DLD1 (cell line): ENCODE data around the gene MKLN1.
"Not testable (repeated sequence)": the region's sequence is repeated elsewhere in the genome, so short reads cannot be mapped to it uniquely, and the experiment has no call there.

ENCODE experiments used
- in situ Hi-C: cut with HindIII; loops from 2 replicates; pipeline ENCODE4 v1.10.0; 2017; ENCODE audit warnings: low sequenced_read_pairs

Gene MKLN1

GRCh38 chr7:131388126-131388525 is 60.5 kb downstream of the MKLN1 start:
- in situ Hi-C loops = no loop called here

- in situ Hi-C loops = no loop called here
Measured at GRCh38 chr7:131390275-131390674, 62.6 kb downstream of the MKLN1 start.

- in situ Hi-C loops = no loop called here
Measured at GRCh38 chr7:131391145-131391544, 63.5 kb downstream of the MKLN1 start.

GRCh38 chr7:131400681-131401176 is 73.1 kb downstream of the MKLN1 start:
- in situ Hi-C loops = no loop called here

GRCh38 chr7:131401194-131401593 is 73.5 kb downstream of the MKLN1 start:
- in situ Hi-C loops = no loop called here

- in situ Hi-C loops = no loop called here
Measured at GRCh38 chr7:131403322-131403721, 75.6 kb downstream of the MKLN1 start.

- in situ Hi-C loops = no loop called here
Measured at GRCh38 chr7:131404226-131404911, 76.7 kb downstream of the MKLN1 start.

GRCh38 chr7:131409129-131409766 is 81.6 kb downstream of the MKLN1 start:
- in situ Hi-C loops = no loop called here

- in situ Hi-C loops = no loop called here
Measured at GRCh38 chr7:131412031-131412430, 84.4 kb downstream of the MKLN1 start.

- in situ Hi-C loops = no loop called here
Measured at GRCh38 chr7:131413711-131414110, 86.0 kb downstream of the MKLN1 start.

- in situ Hi-C loops = no loop called here
Measured at GRCh38 chr7:131424219-131424822, 96.6 kb downstream of the MKLN1 start.

- in situ Hi-C loops = no loop called here
Measured at GRCh38 chr7:131425992-131426391, 98.3 kb downstream of the MKLN1 start.

- in situ Hi-C loops = not testable (repeated sequence)
Measured at GRCh38 chr7:131430826-131431225, 103.2 kb downstream of the MKLN1 start.

- in situ Hi-C loops = no loop called here
Measured at GRCh38 chr7:131431289-131431688, 103.6 kb downstream of the MKLN1 start.

- in situ Hi-C loops = no loop called here
Measured at GRCh38 chr7:131431756-131432155, 104.1 kb downstream of the MKLN1 start.

- in situ Hi-C loops = no loop called here
Measured at GRCh38 chr7:131436384-131436783, 108.7 kb downstream of the MKLN1 start.

- in situ Hi-C loops = no loop called here
Measured at GRCh38 chr7:131438969-131439368, 111.3 kb downstream of the MKLN1 start.

GRCh38 chr7:131443496-131443895 is 115.8 kb downstream of the MKLN1 start:
- in situ Hi-C loops = no loop called here

GRCh38 chr7:131444683-131445082 is 117.0 kb downstream of the MKLN1 start:
- in situ Hi-C loops = no loop called here

GRCh38 chr7:131449373-131449902 is 121.8 kb downstream of the MKLN1 start:
- in situ Hi-C loops = no loop called here

GRCh38 chr7:131454498-131454897 is 126.8 kb downstream of the MKLN1 start:
- in situ Hi-C loops = no loop called here

GRCh38 chr7:131455001-131455400 is 127.3 kb downstream of the MKLN1 start:
- in situ Hi-C loops = no loop called here
